CD4-positive, alpha-beta memory T cell (primary cell): ENCODE results near the gene CDC42EP2. TPM values are rescaled to one million over a fixed set of nuclear protein-coding genes. Genes with fewer than 3 reads are reported as not detected.

ENCODE experiments used
- CTCF ChIA-PET: fragments of 350-600 bp; sonication (Branson Sonifier 250); formaldehyde crosslinking; loops from one replicate; lab custom pipeline; 2021; ENCODE audit warnings: inconsistent platforms; ENCODE audit not compliant: partially characterized antibody; lab: Charles Lee
- POLR2A ChIA-PET: fragments of 350-600 bp; sonication (Branson Sonifier 250); formaldehyde crosslinking; loops from one replicate; lab custom pipeline; 2021; ENCODE audit not compliant: partially characterized antibody; lab: Charles Lee
- DNase-seq, 5 donors: peaks; one replicate each; pipeline versions ENCODE4 v3.0.0 to v3.0.0-alpha.2; 2020 to 2022; ENCODE audit warnings: mixed read lengths in 1 of 5
- H3K27ac ChIP-seq: one replicate; pipeline ENCODE4 v1.7.0; 2013; ENCODE audit warnings: low read depth, low read length
- H3K27me3 ChIP-seq: 2 replicates; pipeline ENCODE4 v1.7.0; 2013; ENCODE audit warnings: mild to moderate bottlenecking, low read length, moderate library complexity; ENCODE audit not compliant: insufficient read depth
- H3K36me3 ChIP-seq: 2 replicates; pipeline ENCODE4 v1.7.0; 2013; ENCODE audit warnings: mild to moderate bottlenecking, low read length, moderate library complexity; ENCODE audit not compliant: insufficient read depth
- H3K4me1 ChIP-seq: 2 replicates; pipeline ENCODE4 v1.7.0; 2013; ENCODE audit warnings: mild to moderate bottlenecking, low read length, moderate library complexity; ENCODE audit not compliant: insufficient read depth
- H3K4me3 ChIP-seq, 2 donors: one replicate each; pipeline ENCODE4 v1.7.0; 2013; ENCODE audit warnings: low read length in 2 of 2, mild to moderate bottlenecking in 1 of 2
- H3K9me3 ChIP-seq, 2 donors: one replicate each; pipeline ENCODE4 v1.7.0; 2013; ENCODE audit warnings: low read length in 2 of 2, control low read depth in 1 of 2; ENCODE audit not compliant: control insufficient read depth in 1 of 2
- H3K27ac Mint-ChIP-seq, 7 donors: one replicate each; pipeline ENCODE4 v1.8.0; 2020 to 2021; ENCODE audit warnings: mixed read lengths in 7 of 7, mild to moderate bottlenecking in 6 of 7, inconsistent platforms in 3 of 7, moderate library complexity in 3 of 7
- H3K27me3 Mint-ChIP-seq, 2 donors: one replicate each; pipeline ENCODE4 v1.8.0; 2020 to 2021; ENCODE audit warnings: mixed read lengths in 2 of 2
- H3K36me3 Mint-ChIP-seq, 2 donors: one replicate each; pipeline ENCODE4 v1.8.0; 2020 to 2021; ENCODE audit warnings: mixed read lengths in 2 of 2, inconsistent platforms in 1 of 2, mild to moderate bottlenecking in 1 of 2
- H3K4me1 Mint-ChIP-seq, 4 donors: one replicate each; pipeline ENCODE4 v1.8.0; 2020 to 2021; ENCODE audit warnings: mixed read lengths in 4 of 4, mild to moderate bottlenecking in 1 of 4
- H3K4me3 Mint-ChIP-seq, 8 donors: one replicate each; pipeline ENCODE4 v1.8.0; 2020 to 2021; ENCODE audit warnings: mixed read lengths in 8 of 8, mild to moderate bottlenecking in 7 of 8, moderate library complexity in 6 of 8, inconsistent platforms in 3 of 8
- H3K9me3 Mint-ChIP-seq, 8 donors: one replicate each; pipeline ENCODE4 v1.8.0; 2020 to 2021; ENCODE audit warnings: mixed read lengths in 8 of 8, mild to moderate bottlenecking in 5 of 8, inconsistent platforms in 3 of 8, moderate library complexity in 1 of 8
- intact Hi-C: fragments of 100-400 bp; cut with micrococcal nuclease; formaldehyde crosslinking; loops from one replicate; pipeline ENCODE4 v1.15.1; 2023
- polyA plus RNA-seq, 2 donors: library from polyadenylated mRNA; unstranded; fragments of 300-500 nt; fragmentation: Illumina TruSeq; gene quantifications; one replicate each; pipeline ENCODE4 v1.2.3, GENCODE V29; 2021
- total RNA-seq, 2 experiments: library from RNA; stranded (reverse); gene quantifications; one replicate each; pipeline ENCODE4 v1.2.3, GENCODE V29; 2021

The CDC42EP2 gene
- total and polyA plus RNA-seq, 4 experiments from 2014 or later: 0.55 to 0.67 TPM; not detected in 2

GRCh38 chr11:65338676-65339075, 24.0 kb downstream of the CDC42EP2 start:
- intact Hi-C loops: no loop called here
- Mint-ChIP-seq H3K9me3 (peaks cover 0 to 2% (median 0%) of the 10 kb centered on the region in 8 donors), H3K4me1 (peaks cover 30 to 51% (median 38%) of the 10 kb centered on the region in 4 donors), H3K4me3 (peak overlapping the region in 4 of 8 donors; percentile 1 to 61 (median 39)), H3K36me3 (peaks cover 27 to 62% of the 10 kb centered on the region in 2 donors), H3K27ac (peak overlapping the region in 4 of 7 donors; percentile 6 to 65 (median 32)), H3K27me3 (no peaks in the 10 kb centered on the region)
- ChIA-PET CTCF (interaction anchor here (1.0 to 3.1 kb wide), 4 partner anchors 9 to 113 kb away, joined by 3 to 16 read pairs (median 4); no protein-coding TSS in a partner anchor), POLR2A (interaction anchor here (1.4 kb wide), 1 partner anchor 160 kb away, joined by 3 read pairs; the partner anchor contains the start of gene MALAT1)
- Histone ChIP-seq H3K9me3 (no peaks in the 10 kb centered on the region), H3K27me3 (no peaks in the 10 kb centered on the region), H3K36me3 (peaks cover 42% of the 10 kb centered on the region), H3K4me3 (no peak overlapping the region), H3K4me1 (peaks cover 32% of the 10 kb centered on the region), H3K27ac (no peak overlapping the region)
- no peak for DNase-seq

DNA sequence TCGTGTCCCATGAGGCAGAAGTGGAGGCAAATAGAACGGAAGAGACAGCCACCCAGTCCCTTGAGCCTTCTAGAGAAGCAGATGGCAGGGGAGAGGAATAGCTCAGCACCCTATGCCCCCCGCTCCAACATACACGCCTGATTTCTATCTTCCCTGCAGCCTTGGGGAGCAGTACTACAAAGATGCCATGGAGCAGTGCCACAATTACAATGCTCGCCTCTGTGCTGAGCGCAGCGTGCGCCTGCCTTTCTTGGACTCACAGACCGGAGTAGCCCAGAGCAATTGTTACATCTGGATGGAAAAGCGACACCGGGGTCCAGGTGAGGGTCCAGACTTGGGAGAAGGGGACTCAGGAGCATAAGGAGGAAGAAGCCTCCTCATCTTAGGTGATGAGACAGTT, 25.6 kb downstream of the CDC42EP2 start:
- peaks cover 40 to 66% of the 10 kb centered on the region in 2 donors for H3K36me3 Mint-ChIP-seq
- Histone ChIP-seq H3K36me3 (peaks cover 57% of the 10 kb centered on the region), H3K9me3 (no peaks in the 10 kb centered on the region), H3K27me3 (no peaks in the 10 kb centered on the region), H3K4me1 (peaks cover 23% of the 10 kb centered on the region), H3K27ac (no peak overlapping the region), H3K4me3 (no peak overlapping the region)
- no peaks in the 10 kb centered on the region for H3K9me3 Mint-ChIP-seq
- H3K27ac Mint-ChIP-seq: peak overlapping the region in 3 of 7 donors; percentile 25 to 63 (median 40)
- POLR2A ChIA-PET: no interaction called here
- intact Hi-C loops: no loop called here
- CTCF ChIA-PET: interaction anchor here (3.1 kb wide), 1 partner anchor 10 kb away, joined by 16 read pairs; no protein-coding TSS in a partner anchor
- no peak for DNase-seq
- no peak overlapping the region for H3K4me3 Mint-ChIP-seq
- H3K4me1 Mint-ChIP-seq: peaks cover 22 to 40% (median 26%) of the 10 kb centered on the region in 4 donors
- no peaks in the 10 kb centered on the region for H3K27me3 Mint-ChIP-seq

- Histone ChIP-seq H3K36me3 (peaks cover 73% of the 10 kb centered on the region), H3K4me1 (peaks cover 17% of the 10 kb centered on the region), H3K27me3 (no peaks in the 10 kb centered on the region), H3K9me3 (no peaks in the 10 kb centered on the region), H3K4me3 (no peak overlapping the region), H3K27ac (no peak overlapping the region)
- no peak overlapping the region for H3K4me3 Mint-ChIP-seq
- intact Hi-C loops: no loop called here
- no peaks in the 10 kb centered on the region for H3K27me3 Mint-ChIP-seq
- POLR2A ChIA-PET: interaction anchor here (0.6 to 1.3 kb wide), 2 partner anchors 27 to 136 kb away, joined by 3 to 5 read pairs; no protein-coding TSS in a partner anchor
- peaks cover 18 to 33% (median 22%) of the 10 kb centered on the region in 4 donors for H3K4me1 Mint-ChIP-seq
- CTCF ChIA-PET: interaction anchor here (1.2 to 2.4 kb wide), 4 partner anchors 8 to 27 kb away, joined by 4 to 6 read pairs (median 6); partner anchors contain the start of genes CDC42EP2 and DPF2
- H3K9me3 Mint-ChIP-seq: no peaks in the 10 kb centered on the region
- DNase-seq: no peak
- no peak overlapping the region for H3K27ac Mint-ChIP-seq
- peaks cover 51 to 75% of the 10 kb centered on the region in 2 donors for H3K36me3 Mint-ChIP-seq
Measured at GRCh38 chr11:65341856-65342255, 27.2 kb downstream of the CDC42EP2 start.

GRCh38 chr11:65351511-65351910, 36.8 kb downstream of the CDC42EP2 start:
- no peak for DNase-seq
- intact Hi-C loops: no loop called here
- CTCF ChIA-PET: interaction anchor here (1.1 to 1.2 kb wide), 2 partner anchors 64 to 126 kb away, joined by 3 read pairs; no protein-coding TSS in a partner anchor

DNA sequence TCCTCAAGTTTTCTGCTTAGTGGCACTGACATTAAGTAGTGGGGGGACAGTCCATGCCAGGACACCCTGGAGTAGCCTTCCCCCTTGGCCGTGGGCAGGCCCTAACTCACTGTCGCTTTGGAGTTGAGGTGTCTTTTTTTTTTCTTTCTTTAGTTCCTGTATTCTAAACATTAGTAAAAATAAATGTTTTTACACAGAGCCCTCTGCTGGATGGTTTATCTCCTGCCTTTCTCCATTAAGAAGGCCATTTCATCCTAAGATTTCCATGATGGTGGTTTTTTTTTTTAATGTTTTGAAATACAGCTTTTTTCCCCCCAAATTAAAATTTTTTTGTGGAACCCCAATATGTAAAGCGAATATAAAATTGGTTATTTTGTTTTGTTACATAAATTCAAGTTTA, 38.1 kb downstream of the CDC42EP2 start:
- no peak for DNase-seq
- POLR2A ChIA-PET: interaction anchor here (0.6 to 2.4 kb wide), 4 partner anchors 144 to 339 kb away, joined by 3 to 9 read pairs (median 4); partner anchors contain the start of genes ARL2 and MALAT1
- Mint-ChIP-seq H3K9me3 (peaks cover 0 to 2% (median 0%) of the 10 kb centered on the region in 8 donors), H3K4me1 (peaks cover 8 to 17% (median 11%) of the 10 kb centered on the region in 4 donors), H3K4me3 (no peak overlapping the region), H3K27ac (peak overlapping the region in 2 of 7 donors; percentile 40 to 78), H3K36me3 (peaks cover 14 to 43% of the 10 kb centered on the region in 2 donors), H3K27me3 (no peaks in the 10 kb centered on the region)
- CTCF ChIA-PET: interaction anchor here (1.2 to 1.9 kb wide), 3 partner anchors 19 to 127 kb away, joined by 3 to 5 read pairs (median 3); partner anchors contain the start of gene DPF2
- Histone ChIP-seq H3K4me3 (no peak overlapping the region), H3K36me3 (peaks cover 26% of the 10 kb centered on the region), H3K27me3 (no peaks in the 10 kb centered on the region), H3K9me3 (no peaks in the 10 kb centered on the region), H3K4me1 (peaks cover 7% of the 10 kb centered on the region), H3K27ac (no peak overlapping the region)
- intact Hi-C loops: no loop called here

More at GRCh38 chr11:65351511-65351910, 36.8 kb downstream of the CDC42EP2 start:
- POLR2A ChIA-PET: interaction anchor here (0.7 to 1.2 kb wide), 3 partner anchors 14 to 90 kb away, joined by 3 read pairs; partner anchors contain the start of gene POLA2
- Mint-ChIP-seq H3K4me3 (no peak overlapping the region), H3K36me3 (peaks cover 17 to 46% of the 10 kb centered on the region in 2 donors), H3K4me1 (peaks cover 8 to 20% (median 11%) of the 10 kb centered on the region in 4 donors), H3K27me3 (no peaks in the 10 kb centered on the region), H3K27ac (peak overlapping the region in 4 of 7 donors; percentile 18 to 85 (median 73)), H3K9me3 (peaks cover 0 to 2% (median 0%) of the 10 kb centered on the region in 8 donors)
- peaks cover 7% of the 10 kb centered on the region for H3K4me1 ChIP-seq
- no peak overlapping the region for H3K4me3 ChIP-seq
- H3K9me3 ChIP-seq: no peaks in the 10 kb centered on the region
- H3K36me3 ChIP-seq: peaks cover 29% of the 10 kb centered on the region
- H3K27me3 ChIP-seq: no peaks in the 10 kb centered on the region
- no peak overlapping the region for H3K27ac ChIP-seq

- intact Hi-C loops: no loop called here
- H3K27me3 Mint-ChIP-seq: no peaks in the 10 kb centered on the region
- peaks cover 21% of the 10 kb centered on the region for H3K36me3 ChIP-seq
- no peak overlapping the region for H3K27ac ChIP-seq
- no peak for DNase-seq
- no peaks in the 10 kb centered on the region for H3K9me3 ChIP-seq
- peaks cover 14 to 40% of the 10 kb centered on the region in 2 donors for H3K36me3 Mint-ChIP-seq
- POLR2A ChIA-PET: interaction anchor here (1.2 to 2.4 kb wide), 7 partner anchors 20 to 153 kb away, joined by 3 to 9 read pairs (median 4); partner anchors contain the start of genes DPF2 and MALAT1
- CTCF ChIA-PET: interaction anchor here (1.4 to 1.9 kb wide), 2 partner anchors 19 to 22 kb away, joined by 3 to 5 read pairs; partner anchors contain the start of gene DPF2
- peaks cover 0 to 2% (median 0%) of the 10 kb centered on the region in 8 donors for H3K9me3 Mint-ChIP-seq
- peaks cover 7% of the 10 kb centered on the region for H3K4me1 ChIP-seq
- H3K4me3 Mint-ChIP-seq: peak overlapping the region; percentile 49 to 81 (median 74)
- H3K4me1 Mint-ChIP-seq: peaks cover 8 to 17% (median 11%) of the 10 kb centered on the region in 4 donors
- no peak overlapping the region for H3K4me3 ChIP-seq
- no peaks in the 10 kb centered on the region for H3K27me3 ChIP-seq
- H3K27ac Mint-ChIP-seq: peak overlapping the region; percentile 7 to 95 (median 80)
Measured at GRCh38 chr11:65353376-65353775, 38.7 kb downstream of the CDC42EP2 start.

GRCh38 chr11:65353900-65354264, 39.2 kb downstream of the CDC42EP2 start:
- Mint-ChIP-seq H3K36me3 (peaks cover 10 to 35% of the 10 kb centered on the region in 2 donors), H3K27ac (peak overlapping the region; percentile 7 to 95 (median 80)), H3K27me3 (no peaks in the 10 kb centered on the region), H3K4me1 (peaks cover 8 to 17% (median 11%) of the 10 kb centered on the region in 4 donors), H3K4me3 (peak overlapping the region; percentile 49 to 81 (median 74)), H3K9me3 (no peaks in the 10 kb centered on the region)
- Histone ChIP-seq H3K4me3 (no peak overlapping the region), H3K9me3 (no peaks in the 10 kb centered on the region), H3K27me3 (no peaks in the 10 kb centered on the region), H3K4me1 (peaks cover 7% of the 10 kb centered on the region), H3K36me3 (peaks cover 16% of the 10 kb centered on the region), H3K27ac (peak overlapping the region; percentile 50)
- CTCF ChIA-PET: interaction anchor here (1.4 to 1.9 kb wide), 2 partner anchors 20 to 22 kb away, joined by 3 to 5 read pairs; partner anchors contain the start of gene DPF2
- peak in 1 of 5 donors; percentile 47 for DNase-seq
- POLR2A ChIA-PET: interaction anchor here (0.5 to 2.4 kb wide), 10 partner anchors 21 to 1023 kb away, joined by 3 to 9 read pairs (median 4); partner anchors contain the start of genes DPF2, FRMD8 and MALAT1
- intact Hi-C loops: loop anchor here (2.0 kb wide), 1 partner anchor 19 kb away; no protein-coding TSS in a partner anchor
